Glomerular endothelial cell (primary cell): ENCODE results near the gene TTC13. TPM values are rescaled to one million over a fixed set of nuclear protein-coding genes. Genes with fewer than 3 reads are reported as not detected.

Source experiments
- DNase-seq: peaks from one replicate; pipeline ENCODE4 v3.0.0-alpha.2; 2011; ENCODE audit warnings: low read depth, low spot score; ENCODE audit errors: extremely low read depth
- total RNA-seq: library from RNA; depleted of rRNA; stranded (reverse); fragments of >200 nt; gene quantifications from 2 replicates; pipeline ENCODE4 v1.2.3, GENCODE V29; 2015

Gene TTC13
- total RNA-seq, 1 donor from 2014 or later, result 19.7 TPM

- no peak for DNase-seq
Measured at GRCh38 chr1:230877146-230877923, 101.3 kb downstream of the TTC13 start.

DNA sequence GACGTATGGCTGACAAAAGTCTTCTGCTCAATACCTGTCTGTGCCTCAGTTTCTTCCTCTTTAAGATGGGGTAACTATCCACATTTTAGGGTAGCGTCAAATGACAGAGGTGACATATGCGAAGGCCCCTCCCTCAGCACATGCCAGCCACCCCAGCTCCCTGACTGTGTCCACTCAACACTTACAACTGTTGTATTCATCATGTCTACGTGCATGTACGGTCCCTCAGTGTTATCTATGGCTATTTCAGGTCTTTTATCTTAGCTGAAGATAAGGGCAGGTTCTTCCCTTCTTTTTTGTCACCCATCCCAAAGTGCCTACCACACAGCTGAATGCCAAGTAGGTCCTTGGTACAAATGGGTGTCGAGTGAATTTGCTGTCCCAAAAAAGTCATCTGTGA, 102.0 kb downstream of the TTC13 start:
- DNase-seq, result no peak

- DNase-seq, result no peak
Measured at GRCh38 chr1:230875370-230875769, 103.3 kb downstream of the TTC13 start.

GRCh38 chr1:230870916-230871315, 107.7 kb downstream of the TTC13 start:
- DNase-seq, result no peak

DNA sequence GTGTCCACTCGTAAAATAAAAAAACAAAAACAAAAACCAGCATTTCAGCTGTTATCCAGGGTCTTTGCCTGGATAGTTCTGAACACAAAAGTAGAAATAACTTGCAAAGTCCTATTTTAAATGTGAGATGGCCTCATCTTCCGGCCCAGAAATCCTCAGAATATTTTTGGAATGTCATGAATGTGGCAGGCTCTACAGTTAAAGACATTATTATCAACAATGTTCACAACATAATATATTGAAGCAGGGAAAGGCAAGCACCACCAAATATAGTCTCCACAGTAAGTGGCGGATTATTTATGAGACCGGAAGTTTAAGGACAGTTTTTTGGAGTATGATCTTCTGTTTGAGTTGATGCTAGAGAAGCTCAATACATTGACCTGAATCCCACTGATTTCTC, 109.2 kb downstream of the TTC13 start:
- DNase-seq, result no peak

- DNase-seq, result no peak
Measured at GRCh38 chr1:230868736-230869385, 109.8 kb downstream of the TTC13 start.

GRCh38 chr1:230867903-230868735, 110.5 kb downstream of the TTC13 start, which contains the start of gene C1orf198:
Gene C1orf198, minus strand, starts transcription at chr1:230868521. Its CDS starts 9 bp downstream, at chr1:230868512.
- DNase-seq, result no peak

GRCh38 chr1:230867101-230867902, 111.4 kb downstream of the TTC13 start:
- DNase-seq, result no peak

- DNase-seq, result no peak
Measured at GRCh38 chr1:230866171-230867070, 112.2 kb downstream of the TTC13 start.

DNA sequence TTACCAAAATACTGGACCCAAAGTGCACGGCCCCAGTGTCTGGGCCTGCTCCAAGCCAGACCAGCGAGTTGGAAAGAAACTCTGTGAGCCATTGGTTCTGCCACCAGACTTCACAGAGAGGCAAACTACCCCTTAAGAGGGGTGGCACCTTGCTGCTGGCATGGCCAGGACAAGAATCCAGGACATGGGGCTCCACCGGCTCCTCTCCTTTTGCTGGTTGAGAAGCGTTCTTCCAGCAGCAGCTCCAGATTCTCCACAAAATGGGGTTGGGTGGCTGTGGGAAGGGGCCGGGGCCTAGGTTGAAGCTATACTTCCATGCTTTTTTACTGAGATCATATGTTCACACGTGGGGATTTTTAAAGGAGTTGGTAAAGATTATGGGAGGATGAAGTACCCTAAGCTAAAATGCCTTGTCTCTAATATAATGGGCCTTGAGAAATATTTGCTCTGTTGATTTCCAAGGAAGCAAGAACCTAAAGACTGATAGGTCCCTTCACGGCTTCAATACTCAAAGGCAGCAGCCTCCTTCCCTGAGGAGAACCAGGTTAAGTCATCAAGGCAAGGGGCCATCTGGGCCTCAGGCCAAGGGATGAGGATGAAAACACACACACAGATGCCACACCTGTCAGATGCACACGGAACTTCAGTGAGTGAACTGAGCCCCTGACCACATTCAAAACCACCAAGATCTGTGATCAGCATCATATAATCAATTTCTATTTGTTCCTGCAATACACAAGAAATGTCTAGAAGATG, 113.4 kb downstream of the TTC13 start:
- DNase-seq, result no peak

DNA sequence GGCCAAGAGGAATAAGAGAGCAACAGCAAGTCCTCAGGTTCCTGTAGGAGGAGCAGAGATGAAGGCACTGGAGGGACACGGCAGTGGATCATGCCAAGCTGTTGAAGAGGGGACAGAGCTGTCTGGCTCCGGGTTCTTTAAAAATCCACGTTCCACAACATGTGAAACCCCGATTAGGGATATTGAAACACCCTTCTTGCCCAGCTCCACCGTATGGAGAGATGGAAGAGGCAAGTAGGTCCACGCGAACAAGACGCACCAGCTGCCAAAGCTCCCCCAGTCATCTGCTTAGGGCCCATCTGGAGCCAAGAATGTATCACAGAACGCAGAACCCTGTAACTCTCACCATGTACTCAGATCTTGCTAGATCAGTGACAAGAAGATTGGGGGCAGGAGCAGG, 114.2 kb downstream of the TTC13 start:
- no peak for DNase-seq

DNA sequence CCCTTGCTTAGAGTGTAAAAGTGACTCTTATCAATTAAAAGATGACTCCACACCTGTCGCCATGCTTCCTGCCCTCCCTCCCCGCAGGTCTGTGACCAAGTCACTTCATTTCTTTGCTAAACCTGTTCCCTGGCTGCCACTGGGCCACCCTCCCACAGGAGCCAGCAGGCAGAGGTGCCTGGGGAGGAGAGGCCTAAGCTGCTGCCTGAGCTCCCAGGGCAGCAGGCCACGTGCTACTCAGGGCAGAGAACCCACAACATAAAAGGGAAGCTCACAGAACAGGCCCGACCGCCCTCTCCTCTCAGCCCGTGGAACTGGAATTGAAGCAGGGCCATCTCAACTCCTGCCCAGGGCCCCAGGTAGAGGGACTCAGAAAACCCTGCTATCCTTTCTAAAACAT, 115.2 kb downstream of the TTC13 start:
- no peak for DNase-seq

- DNase-seq, result no peak
Measured at GRCh38 chr1:230861970-230862595, 116.6 kb downstream of the TTC13 start.

DNA sequence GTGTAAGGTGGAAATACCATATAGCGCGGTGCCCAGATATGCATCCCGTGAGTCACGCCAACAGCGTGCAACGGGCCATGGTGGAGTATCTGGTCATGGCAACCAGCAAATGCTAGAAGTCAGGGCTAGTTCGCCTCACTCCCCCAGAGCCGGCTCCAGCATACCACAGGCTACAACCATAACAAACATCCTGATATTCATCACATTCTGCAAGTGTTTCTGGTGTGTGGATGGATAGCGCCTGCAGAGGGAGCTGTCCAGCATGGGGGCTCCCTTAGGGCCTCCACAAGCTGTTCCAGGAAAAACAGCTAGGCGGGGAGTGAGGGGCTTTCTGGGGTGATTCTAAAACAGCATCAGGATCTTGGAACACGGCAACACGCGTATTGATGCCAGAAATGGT, 117.2 kb downstream of the TTC13 start:
- DNase-seq, result no peak

- no peak for DNase-seq
Measured at GRCh38 chr1:230860617-230861384, 117.9 kb downstream of the TTC13 start.

DNA sequence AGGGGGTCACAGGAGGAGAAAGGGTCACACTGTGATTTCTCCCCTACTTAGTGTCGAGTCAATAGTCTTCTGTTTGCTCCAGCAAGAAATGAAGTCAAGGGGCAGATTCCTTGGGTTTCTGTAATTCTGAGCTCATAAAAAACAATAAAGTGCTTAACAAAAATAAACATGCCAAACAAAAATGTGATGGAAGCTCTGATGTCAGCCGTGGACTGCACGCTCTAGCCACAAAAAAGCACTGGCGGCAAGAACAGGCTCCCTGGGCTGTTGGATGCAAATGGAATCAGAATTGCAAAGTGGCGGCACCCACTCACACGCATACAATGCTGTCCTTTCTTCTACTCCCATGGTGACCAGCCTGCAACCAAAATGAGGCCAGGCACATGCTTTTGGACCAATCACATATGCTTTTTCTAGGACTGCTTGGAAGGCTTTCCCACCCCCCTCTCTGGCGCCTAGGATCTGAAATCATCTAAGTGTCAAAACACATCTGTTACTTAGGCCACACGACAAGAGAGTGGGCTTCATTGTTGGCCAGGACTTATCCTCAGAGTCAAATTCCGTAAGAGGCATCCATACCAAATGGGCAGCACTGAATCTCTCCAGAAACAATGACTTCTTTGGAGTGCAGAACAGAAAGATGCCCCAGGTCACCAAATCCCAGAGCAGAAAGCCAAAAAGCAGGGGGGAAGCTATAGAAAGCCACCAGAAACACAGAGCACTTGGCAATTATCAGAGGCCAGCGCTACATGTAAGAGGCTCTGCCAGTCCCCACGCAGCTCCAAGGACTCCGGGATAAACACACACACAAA, 119.5 kb downstream of the TTC13 start:
- DNase-seq, result no peak
